Prostate gland (tissue), 2 donors: Measurements from ENCODE around the gene SAP30BP.

ENCODE experiments used
- POLR2A ChIP-seq: fragments of 450-650 bp; IDR thresholded peaks from one replicate; pipeline ENCODE4 v1.6.1; 2016; ENCODE audit warnings: antibody characterized with exemption, mild to moderate bottlenecking
- POLR2AphosphoS5 ChIP-seq: sonication (generic); formaldehyde crosslinking; IDR thresholded peaks from one replicate; pipeline ENCODE4 v1.6.1; 2017; ENCODE audit warnings: antibody characterized with exemption
- TF ChIP-seq, protein P1 (sequence below), 4 experiments: fragments of 200-600 bp in 2 of 4; fragments of 450-650 bp in 2 of 4; sonication (generic) in 2 of 4; IDR thresholded peaks; 1 replicate in 3 of 4; 2 replicates in 1 of 4; pipeline ENCODE4 v1.5.1; 2016 to 2019; ENCODE audit warnings: antibody characterized with exemption in 4 of 4, mild to moderate bottlenecking in 2 of 4, moderate library complexity in 2 of 4

DNA sequence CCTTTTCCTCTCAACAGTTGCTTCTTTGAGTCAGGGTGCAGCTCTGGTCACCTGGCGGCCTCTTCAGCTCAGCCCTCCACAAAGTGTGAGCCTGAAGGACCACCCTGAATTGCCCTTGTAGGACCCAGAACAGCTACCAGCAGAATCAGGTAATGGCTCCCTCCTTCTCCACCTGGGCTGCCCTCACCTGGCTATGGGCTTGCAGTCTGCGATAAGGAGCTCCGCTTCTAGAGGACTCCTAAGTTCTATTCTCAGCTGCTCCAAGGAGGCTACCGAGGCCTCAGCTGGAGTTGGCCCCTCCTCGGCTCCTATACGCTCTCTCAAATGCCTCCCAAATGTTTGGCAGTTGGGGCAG, 20.5 kb upstream of the SAP30BP start:
- TF ChIP-seq, protein P1, sequence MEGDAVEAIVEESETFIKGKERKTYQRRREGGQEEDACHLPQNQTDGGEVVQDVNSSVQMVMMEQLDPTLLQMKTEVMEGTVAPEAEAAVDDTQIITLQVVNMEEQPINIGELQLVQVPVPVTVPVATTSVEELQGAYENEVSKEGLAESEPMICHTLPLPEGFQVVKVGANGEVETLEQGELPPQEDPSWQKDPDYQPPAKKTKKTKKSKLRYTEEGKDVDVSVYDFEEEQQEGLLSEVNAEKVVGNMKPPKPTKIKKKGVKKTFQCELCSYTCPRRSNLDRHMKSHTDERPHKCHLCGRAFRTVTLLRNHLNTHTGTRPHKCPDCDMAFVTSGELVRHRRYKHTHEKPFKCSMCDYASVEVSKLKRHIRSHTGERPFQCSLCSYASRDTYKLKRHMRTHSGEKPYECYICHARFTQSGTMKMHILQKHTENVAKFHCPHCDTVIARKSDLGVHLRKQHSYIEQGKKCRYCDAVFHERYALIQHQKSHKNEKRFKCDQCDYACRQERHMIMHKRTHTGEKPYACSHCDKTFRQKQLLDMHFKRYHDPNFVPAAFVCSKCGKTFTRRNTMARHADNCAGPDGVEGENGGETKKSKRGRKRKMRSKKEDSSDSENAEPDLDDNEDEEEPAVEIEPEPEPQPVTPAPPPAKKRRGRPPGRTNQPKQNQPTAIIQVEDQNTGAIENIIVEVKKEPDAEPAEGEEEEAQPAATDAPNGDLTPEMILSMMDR (IDR thresholded peaks at IDR 0.05) = no peak
- no peak for TF ChIP-seq POLR2A
- no peak for TF ChIP-seq POLR2AphosphoS5
